NCI-H1436 (cell line): ENCODE data around the gene CACNA1C.

Experiments used
- DNase-seq: peaks from one replicate; lab custom pipeline; 2025; lab: John Stamatoyannopoulos, UW

The CACNA1C gene

DNA sequence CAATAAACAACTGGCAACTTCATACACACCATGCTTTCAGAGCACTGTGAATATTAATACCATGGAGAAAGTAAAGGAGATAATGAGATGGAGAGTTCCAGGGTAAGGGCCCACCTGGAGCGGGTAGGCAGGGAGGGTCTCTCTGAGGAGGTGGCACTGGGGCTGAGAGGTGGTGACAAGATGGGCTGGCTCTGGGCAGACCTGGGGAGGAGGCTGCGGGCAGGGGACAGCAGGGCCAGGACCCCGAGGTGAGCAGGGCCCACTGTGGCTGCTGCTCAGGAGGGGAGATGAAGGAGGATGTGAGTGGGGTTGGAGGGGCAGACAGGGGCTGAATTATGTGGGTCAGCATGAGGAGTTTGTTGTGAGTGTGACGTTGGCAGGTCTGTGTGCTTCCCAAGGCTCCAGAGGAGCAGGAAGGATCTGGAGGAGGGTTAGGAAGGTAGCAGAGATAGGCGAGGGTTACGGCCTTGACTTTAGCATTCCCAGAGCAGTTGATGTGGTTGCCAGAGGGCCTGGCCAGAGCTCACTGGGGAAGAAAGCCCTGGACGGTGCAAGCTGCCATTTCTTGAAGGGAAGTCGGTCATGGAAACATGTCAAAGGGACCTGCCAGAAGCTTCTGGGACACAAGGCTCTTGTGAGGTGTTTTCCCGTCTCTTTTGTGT, 88.2 kb downstream of the CACNA1C start:
- DNase-seq = no peak

DNA sequence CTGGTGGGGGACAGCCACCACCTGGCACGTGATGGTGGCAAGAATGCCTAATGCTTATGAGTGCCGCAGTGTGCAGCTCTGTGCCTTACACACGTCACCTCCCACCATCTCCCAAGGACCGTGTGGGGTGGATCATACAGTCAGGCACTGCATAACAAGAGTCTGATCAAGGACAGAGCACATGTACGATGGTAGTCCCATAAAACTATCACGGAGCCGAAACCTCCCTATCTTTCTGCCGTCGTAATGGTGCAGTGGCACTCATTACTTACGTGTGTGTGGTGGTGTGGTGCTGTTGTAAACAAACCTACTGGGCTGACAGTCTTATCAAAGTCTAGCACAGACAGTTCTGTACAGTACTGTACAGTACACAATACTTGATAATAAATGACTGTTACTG, 89.3 kb downstream of the CACNA1C start:
- DNase-seq = no peak

DNA sequence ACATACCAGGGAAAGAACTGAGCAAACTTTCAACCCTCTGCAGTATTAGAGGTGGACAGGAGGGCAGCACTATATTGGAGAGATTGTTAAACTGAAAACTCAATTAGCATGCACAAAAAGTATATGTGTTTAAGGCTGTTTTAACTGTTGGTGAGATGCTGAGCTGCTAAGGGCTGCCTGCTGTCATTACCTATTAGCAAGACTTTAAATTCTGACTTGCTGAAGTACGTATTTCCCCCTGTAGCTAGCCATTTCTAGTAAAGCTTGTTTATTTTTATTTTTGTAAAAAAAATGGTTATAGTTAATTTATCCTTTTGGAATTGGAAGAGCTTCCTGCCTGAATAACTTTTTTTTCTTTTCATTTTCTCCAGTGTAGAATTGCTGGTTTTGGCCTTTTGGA, 92.2 kb downstream of the CACNA1C start:
- DNase-seq = no peak

DNA sequence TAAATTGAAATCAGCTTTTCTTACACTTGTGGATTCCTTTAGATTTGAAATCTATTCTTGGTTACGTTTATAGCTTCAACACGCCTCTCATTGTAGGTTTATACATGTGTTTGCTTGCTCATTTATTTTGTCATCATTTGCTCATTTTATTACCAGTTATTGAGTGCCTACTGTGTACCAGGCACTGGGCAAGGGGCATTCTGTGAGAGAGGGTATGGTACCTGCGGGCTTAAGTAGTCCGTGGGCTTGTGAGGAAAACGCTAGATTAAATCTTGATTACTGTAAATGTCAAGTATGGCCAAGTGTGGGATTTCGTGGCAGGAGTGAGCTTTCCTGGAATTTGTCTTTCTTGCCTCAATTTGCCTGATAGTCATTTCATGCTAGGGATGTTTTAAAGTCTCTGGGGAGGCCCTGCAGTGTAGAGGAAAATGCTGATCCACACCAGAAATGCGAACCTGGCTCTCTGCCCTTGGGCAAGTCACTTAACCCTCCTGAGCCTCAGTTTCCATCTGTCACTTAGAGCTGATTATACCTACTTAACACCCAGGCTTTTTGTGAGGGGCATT, 92.7 kb downstream of the CACNA1C start:
- DNase-seq = peak; percentile 38

DNA sequence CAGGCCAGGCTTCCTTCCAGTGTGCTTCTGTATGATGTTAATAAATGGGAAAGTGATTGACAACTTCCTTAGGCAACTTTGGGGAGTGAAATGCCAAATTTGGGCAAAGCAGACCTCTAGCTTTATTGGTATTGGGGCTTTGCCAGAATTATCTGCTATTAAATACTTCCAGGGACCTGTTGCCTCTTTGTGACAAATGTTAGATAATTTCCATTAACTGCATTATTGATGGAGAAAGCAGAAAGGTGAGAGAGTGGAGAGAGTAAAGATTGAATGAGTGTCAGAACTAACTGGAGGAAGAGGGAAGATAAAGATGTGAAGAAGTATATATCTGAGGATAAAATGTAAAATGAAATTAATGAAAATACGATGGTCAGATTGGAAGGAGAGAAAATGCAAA, 94.5 kb downstream of the CACNA1C start:
- no peak for DNase-seq

DNA sequence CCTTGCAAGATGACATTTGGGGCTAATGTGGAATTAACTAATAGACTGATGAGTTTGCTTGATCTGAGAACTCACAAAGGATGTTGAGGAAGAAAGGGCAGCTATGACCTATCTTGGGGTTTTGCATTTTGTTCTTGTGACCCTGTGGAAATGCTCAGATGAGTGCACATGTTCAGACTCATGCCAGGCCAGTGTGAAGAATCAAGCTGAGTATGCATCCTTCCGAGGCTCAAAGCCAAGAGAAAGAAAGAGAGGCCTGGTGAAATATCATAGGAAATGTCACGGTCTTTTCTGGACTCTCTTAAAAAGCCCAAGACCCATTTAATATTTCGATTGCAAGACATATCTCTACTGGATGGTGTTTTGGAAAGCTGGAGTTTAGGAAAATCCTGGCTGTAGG, 96.3 kb downstream of the CACNA1C start:
- no peak for DNase-seq

DNA sequence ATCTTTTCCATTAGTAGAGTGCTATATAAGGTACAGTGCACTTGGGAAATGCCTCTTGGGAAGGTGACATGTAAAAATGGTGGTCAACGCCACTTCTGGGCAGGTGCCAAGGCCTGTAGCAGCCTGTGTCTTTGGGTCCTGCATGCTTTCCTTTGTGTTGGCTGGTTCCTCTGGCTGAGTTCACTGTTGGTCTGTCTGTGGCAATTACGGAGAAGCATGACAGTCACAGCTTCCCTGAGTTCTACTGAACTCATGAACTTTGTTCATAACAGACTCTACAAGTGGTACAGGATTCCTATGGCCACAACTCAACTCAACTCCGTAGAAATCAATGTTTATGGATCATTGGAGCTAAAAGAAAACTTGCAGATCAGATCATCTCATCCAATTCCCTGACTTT, 98.0 kb downstream of the CACNA1C start:
- no peak for DNase-seq

DNA sequence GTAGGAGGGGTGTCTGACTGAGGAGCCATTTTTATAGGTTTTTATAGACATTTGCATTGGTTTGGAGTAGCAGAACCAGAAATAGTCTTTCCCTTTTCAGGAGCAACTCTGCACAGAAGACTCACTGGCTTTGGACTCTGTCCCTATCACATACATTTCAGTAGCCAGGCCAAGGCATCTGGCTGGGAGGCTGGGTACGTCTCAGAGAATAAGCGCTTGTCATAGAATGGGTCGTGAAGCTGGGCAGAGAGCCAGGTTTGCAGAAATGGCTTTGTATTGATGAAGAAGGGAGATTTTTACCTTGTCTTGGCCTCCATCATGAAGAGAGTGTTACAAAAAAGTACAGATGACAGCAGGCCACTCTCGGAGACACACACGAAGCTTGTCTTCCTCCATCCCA, 98.6 kb downstream of the CACNA1C start:
- no peak for DNase-seq

DNA sequence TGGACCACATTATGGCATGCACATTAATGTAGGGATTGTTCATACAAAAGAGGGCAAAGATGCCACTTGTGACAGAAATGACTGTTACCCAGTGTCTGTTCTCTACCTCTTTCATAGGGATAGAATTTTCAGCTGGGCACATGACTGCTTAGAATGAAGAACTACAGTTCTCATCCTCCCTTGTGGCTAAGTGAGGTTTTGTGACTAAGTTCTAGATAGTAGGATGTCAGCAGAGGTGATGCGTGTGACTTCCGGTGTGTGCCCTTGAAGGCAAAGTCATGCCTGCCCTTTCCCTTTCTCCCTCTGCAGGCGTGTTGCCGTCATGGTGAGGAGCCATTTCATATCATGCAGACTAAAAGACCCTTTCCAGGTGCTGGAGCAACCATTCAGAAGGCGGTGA, 99.3 kb downstream of the CACNA1C start:
- DNase-seq = no peak

DNA sequence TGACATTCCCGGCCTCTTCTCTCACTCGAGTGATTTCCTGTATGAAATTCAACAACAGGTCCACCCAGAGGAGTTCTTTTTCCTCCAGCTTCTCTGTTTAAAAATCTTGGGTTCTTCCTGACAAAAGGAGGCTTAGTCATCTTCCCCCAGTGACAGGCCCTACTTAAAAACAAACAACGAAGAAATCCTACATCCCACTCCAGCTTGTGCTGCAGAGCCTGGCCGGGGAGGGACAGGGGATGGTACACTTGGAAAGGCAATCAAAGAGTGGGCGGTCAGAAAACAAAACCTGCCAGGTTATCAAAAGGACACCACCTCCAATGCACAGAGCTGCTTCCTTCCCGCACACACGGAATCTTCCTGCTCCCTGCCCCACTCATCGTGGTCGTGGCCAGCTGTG, 101.3 kb downstream of the CACNA1C start:
- no peak for DNase-seq

DNA sequence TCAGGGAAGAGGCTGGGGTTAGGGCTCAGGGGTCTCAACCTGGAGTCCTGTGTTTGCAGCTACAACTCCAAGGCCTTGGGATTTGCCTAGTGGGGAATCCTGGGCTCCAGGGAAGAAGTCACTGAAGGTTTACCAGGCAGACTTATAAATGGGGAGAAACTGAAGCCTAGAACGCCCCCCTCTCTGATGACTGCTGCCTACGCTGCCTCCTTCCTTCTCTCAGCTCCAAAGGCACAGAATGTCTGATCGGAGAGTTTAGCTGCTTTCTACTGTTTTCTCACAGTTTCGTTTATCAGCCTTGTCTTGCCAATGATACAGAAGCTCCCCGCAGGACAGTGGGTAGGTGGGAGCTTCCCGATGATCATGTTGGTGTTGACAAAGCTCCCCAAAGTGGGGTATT, 101.7 kb downstream of the CACNA1C start:
- no peak for DNase-seq

DNA sequence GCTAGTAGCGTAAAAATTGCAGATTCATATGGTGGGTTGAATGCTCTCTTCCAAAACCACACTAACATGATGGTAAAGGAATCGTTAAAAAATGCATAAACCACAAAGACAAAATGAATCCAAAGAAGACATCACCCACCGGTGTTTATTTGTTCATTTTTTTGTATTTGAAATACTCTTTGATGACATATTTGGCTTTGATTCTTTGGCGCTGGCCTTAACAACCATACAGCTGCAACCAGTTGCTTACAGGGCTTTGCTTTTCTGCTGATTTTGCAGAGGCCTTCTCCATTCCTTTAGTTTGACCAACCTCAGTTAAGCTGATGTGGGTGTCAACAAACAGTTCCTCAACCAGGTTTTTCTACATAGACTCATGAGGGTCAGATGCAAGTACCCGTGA, 103.5 kb downstream of the CACNA1C start:
- no peak for DNase-seq

DNA sequence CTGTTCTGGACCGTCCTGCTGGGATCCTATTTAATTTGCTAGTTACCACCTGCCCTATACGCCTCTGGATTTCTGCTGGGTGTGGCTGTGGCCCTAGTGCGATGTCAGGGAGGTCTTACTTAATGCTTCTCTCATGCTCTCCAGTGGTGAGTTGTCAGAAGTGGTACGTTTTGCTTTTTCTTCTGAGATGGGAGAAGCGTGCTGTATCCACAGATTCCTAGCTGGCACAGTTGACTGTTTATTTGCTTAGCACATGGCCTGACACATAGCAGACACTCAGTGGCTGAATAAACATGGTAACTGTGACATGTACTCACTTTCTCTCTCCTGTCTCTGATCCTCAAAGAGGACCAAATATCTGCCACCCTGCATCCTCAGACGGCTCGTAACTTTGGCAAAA, 107.3 kb downstream of the CACNA1C start:
- no peak for DNase-seq

DNA sequence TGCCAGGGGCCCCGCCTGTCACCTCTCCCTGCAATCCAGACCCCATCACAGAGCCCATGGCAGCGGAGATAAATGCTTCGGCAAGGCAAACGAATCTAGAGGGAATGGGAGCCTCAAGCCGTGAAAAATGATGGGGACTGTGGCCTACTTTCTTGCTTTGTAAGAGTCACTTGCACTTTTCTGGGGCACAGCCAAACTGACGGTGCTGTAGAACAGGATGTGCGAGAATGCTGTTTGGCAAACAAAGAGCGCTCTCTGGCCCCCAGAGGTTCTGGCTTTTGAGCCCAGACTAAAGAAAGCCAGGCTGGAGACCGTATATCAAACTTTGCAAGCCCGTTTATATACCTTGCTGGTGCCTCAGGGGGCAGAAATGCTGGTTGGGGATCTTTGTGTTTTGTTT, 108.7 kb downstream of the CACNA1C start:
- DNase-seq = no peak

DNA sequence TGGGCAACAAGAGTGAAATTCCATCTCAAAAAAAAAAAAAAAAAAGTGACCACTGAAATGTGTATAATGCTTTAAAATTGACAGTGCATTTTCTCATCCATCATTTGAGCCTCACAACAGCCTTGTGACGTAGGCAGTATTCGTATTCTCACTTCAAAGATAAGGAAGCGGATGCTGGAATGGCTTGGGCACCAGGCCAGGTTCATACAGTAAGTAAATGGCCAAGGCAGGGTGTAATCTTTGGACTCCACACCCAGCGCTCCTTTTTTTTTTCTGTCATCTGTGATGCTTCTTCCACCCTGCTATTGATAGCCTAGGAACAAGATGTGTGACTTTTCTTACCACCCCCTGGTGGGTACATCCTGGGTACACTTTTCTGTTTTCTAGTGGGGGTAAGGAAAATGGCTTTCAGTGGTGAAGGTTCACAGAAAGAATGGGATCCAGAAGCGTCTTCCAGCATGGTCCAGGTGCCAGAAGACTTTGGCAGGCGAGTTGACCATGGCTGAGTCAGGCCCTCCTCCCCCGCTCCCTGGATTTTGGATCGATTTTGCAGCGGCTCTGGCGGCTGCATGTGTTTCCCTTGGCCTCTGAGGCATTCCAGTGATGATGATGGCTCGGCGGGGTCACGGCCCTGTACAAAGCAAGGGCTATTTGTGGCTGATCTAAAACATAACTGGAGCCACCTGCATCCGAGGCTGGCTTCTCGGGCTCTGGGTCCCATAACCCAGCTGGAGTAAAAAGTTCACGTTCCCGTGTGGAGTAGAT, 110.6 kb downstream of the CACNA1C start:
- no peak for DNase-seq

DNA sequence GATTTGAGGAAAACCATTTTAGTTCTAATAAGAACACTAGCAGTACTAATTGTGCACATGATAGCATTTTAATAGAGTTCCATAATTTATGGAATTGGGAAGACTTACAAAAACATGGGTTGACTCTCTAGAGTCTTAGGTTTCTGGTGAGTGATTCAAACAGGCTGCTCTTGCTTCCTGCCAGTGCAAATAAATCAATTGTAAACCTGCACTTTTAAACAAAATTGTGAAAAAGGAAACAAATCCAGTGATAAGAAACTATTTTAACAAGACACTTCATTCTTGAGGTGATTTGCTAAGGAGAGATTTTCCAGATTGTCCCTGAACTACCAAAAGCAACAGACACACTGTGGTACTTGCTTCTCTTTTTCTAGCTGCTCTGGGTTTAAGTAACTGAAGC, 112.2 kb downstream of the CACNA1C start:
- no peak for DNase-seq

DNA sequence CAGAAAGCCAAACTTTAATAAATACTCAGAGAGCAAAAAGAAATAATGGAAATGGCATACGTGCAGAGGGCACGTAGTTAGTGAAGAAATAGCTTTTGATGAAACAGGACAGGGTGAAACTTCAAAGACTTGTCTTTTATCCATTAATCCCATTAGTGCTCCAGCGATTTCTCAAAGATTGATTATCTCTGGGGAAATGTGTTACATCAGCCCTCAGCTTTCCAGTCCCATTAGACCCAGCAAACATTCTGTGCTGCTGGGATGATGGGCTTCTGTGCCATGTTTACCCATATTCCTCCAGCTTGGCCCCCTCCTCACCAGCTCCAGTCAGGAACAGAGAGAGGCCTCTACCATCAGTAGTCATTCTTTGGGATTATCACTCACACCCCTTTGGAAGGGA, 113.1 kb downstream of the CACNA1C start:
- no peak for DNase-seq

DNA sequence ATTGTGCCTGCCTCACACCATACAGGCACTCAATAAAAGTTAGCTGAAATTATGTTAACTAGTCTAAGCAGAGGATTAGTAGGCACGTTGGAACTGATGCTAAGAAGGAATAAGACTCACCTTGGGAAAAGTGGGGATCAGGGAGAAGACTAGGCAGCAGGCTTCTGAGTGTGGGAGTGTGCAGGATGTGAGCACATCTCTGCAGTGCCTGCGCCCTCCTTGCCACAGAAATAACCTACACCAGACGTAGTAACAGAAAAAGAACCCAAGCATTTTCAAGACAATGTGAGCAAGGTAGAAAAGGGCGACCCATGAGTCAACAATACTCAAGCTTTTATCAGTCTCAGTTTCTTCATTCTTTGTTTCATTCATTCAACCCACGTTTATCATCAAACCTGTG, 113.9 kb downstream of the CACNA1C start:
- DNase-seq = no peak

DNA sequence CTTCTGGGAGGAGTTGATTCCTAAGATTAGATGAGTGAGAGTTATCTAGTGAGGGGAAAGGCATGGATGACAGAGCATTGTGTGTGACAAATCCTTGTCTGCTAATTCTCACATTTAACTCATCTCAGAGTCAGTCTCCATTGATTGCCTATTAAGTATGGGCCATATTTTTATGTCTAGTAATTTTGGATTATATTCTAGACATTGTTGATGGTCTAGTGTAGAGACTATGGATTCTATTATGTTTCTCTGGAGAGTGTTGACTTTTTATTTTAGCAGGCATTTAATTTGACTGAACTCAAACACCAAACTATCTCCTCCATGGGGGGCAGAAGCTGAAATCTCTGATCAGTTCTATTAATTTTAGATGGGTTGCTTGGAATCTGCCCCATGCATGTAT, 114.4 kb downstream of the CACNA1C start:
- no peak for DNase-seq

DNA sequence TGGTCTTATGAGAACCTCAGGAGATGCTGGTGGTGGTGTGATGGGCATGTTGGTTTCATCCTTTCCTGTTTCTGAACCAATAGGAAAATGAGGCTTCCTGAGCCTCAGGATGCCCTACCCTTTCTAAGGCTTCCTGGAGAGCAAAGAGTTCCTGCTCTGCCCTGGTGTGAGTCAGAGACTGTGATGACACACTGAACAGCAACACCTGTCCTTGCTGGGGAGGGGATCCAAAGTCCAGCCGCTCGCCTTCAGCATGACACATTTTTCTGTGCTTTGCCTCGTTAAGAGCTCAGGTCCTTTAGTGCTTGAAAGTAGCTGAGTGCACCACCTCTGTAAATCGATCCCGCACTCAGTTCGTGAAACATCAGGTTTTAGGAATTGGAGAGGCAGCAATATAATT, 116.0 kb downstream of the CACNA1C start:
- DNase-seq = no peak

DNA sequence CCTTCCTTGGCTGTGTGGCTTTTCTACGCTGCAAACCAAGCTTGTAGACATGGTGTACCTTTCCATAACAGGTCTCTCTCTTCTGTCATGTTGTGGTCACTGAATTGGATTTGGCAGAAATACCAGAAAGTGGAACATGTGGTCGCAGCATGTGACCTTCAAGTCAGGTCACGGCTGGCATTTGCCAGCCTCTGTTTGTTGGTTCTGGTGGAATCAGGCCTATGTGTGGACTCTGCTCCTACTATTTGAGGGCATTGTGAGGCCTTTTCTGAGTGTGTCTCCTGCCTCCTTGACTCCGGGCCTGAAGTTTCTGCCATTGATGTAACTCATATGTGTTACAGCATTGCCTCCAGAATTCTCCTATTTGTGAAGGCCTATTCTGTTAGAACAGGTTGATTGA, 116.7 kb downstream of the CACNA1C start:
- no peak for DNase-seq

DNA sequence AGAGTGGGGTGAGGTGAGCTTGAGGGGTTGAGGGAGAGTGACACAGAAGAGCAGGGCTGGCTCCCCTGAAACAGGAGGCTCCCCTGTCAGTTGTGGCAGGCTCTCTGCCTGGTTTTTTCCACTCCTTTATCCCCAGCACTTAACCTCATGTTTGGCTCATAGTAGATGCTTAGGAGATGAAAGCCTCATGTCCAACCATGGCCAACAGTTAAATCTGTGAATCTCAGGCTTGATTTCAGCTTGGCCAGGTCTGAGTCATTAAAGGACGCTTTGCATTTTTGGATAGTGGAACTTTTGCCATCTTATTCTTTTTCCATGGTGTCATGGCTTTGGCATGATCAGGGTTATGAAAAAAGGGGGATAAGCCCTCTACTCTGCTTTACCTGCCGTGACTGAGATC, 117.2 kb downstream of the CACNA1C start:
- no peak for DNase-seq

DNA sequence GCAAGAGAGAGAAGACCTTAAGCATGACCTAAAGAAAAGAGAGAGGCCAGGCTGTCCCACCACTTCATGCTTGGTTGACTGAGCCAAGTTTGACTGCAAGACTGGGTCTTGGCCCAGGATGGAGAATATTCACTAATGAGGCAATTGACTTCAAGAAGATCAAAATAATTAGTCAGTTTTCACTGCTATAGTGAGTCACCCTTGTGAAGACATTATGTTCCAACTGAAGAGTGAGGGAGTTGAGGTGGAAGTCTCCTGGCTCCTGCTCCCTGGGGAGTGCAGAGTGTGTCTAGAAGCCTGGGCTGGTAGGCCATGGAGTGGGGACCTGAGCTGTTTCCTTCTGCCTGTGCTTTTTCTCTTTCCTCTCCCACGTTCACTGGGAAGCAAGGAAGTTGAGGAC, 117.6 kb downstream of the CACNA1C start:
- DNase-seq = no peak
